Measurements from ENCODE around the gene ARL6. TPM values are rescaled to one million over a fixed set of nuclear protein-coding genes. Genes with fewer than 3 reads are reported as not detected.
A peak's percentile ranks its signal among the peaks of the same experiment; 100 is the strongest.
"Not testable (repeated sequence)": the region's sequence is repeated elsewhere in the genome, so short reads cannot be mapped to it uniquely, and the experiment has no call there.

ARL6 gene
- total RNA-seq, 2 experiments from 2014 or later: 3.7 to 4.1 TPM

DNA sequence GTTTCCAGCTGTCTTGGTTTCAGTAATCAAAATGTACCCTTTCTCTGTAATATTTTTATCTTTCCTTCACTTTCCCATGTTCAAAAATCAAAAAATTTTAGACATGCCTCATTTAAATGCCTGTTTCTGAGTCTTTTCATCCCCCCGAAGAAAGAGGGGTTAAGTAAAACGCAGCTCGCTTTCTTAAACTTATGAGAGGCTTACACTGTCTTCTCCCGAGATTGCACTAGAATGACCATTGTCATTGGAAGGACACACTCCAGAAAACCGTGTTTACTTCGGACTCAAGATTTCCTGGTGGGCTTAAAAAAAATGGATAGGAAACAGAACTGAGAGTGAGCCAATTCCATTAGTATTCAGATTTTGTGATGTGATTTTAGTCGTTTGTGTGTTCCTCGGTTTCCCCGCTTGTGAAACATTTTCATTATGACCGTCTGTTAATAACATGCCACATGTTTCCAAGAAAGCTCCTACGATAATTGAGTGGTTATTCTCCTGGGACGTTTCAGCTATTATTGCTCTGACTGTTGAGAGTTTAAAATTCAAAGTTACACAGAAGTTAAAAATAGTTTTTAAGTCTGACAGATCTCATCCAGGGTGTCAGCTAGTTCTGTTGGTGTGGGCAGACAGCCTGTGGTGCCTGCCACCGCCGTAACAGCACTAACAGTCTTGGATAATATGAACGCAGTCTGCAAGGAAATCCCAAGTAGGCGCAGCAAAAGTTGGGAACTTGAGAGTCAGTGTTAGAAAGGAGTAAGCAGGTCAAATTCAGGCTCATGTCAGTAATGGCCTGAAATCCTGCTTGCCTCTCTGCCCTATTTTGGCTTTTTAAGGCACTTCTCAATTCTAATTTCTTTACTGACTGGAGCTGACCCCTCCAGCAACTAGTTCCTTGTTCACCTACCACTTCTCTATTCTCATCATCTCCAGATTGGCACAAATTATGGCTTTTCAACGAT lies 58.8 kb downstream of the ARL6 start:
- Mint-ChIP-seq H3K36me3 (ENCODE audit: low read depth) (no peaks in the 10 kb centered on the region), H3K9me3 (no peaks in the 10 kb centered on the region), H3K27ac (peak overlapping the region; percentile 42), H3K27me3 (peaks cover 41% of the 10 kb centered on the region), H3K4me1 (peaks cover 21% of the 10 kb centered on the region), H3K4me3 (peak overlapping the region; percentile 90)
- ChIA-PET CTCF (interaction anchor here (0.6 to 1.6 kb wide), 4 partner anchors 9 to 200 kb away, joined by 3 read pairs; no protein-coding TSS in a partner anchor), POLR2A (interaction anchor here (0.7 kb wide), 1 partner anchor 14 kb away, joined by 3 read pairs; no protein-coding TSS in a partner anchor)
- DNase-seq: no peak

GRCh38 chr3:97825101-97825500 lies 60.5 kb downstream of the ARL6 start:
- H3K4me3 Mint-ChIP-seq: no peak overlapping the region
- H3K9me3 Mint-ChIP-seq: no peaks in the 10 kb centered on the region
- DNase-seq: no peak
- H3K4me1 Mint-ChIP-seq: peaks cover 21% of the 10 kb centered on the region
- H3K27ac Mint-ChIP-seq: no peak overlapping the region
- H3K36me3 Mint-ChIP-seq (ENCODE audit: low read depth): no peaks in the 10 kb centered on the region
- peaks cover 38% of the 10 kb centered on the region for H3K27me3 Mint-ChIP-seq
- POLR2A ChIA-PET: no interaction called here
- CTCF ChIA-PET: no interaction called here

- H3K4me1 Mint-ChIP-seq: peaks cover 7% of the 10 kb centered on the region
- no peak for DNase-seq
- peaks cover 2% of the 10 kb centered on the region for H3K36me3 Mint-ChIP-seq (ENCODE audit: low read depth)
- H3K27ac Mint-ChIP-seq: no peak overlapping the region
- ChIA-PET POLR2A (no interaction called here), CTCF (interaction anchor here (1.3 kb wide), 1 partner anchor 11 kb away, joined by 3 read pairs; no protein-coding TSS in a partner anchor)
- H3K9me3 Mint-ChIP-seq: peaks cover 3% of the 10 kb centered on the region
- H3K27me3 Mint-ChIP-seq: peaks cover 29% of the 10 kb centered on the region
- H3K4me3 Mint-ChIP-seq: no peak overlapping the region
These were observed 63.3 kb downstream of the ARL6 start for GRCh38 chr3:97827741-97828471.

GRCh38 chr3:97829198-97829597 lies 64.6 kb downstream of the ARL6 start:
- DNase-seq: no peak
- peaks cover 2% of the 10 kb centered on the region for H3K36me3 Mint-ChIP-seq (ENCODE audit: low read depth)
- ChIA-PET CTCF (interaction anchor here (0.6 kb wide), 2 partner anchors 443 to 965 kb away, joined by 3 to 4 read pairs; no protein-coding TSS in a partner anchor), POLR2A (no interaction called here)
- H3K4me1 Mint-ChIP-seq: no peaks in the 10 kb centered on the region
- H3K27me3 Mint-ChIP-seq: peaks cover 17% of the 10 kb centered on the region
- H3K9me3 Mint-ChIP-seq: peaks cover 3% of the 10 kb centered on the region
- H3K4me3 Mint-ChIP-seq: no peak overlapping the region
- H3K27ac Mint-ChIP-seq: peak overlapping the region; percentile 51

GRCh38 chr3:97830638-97831037 lies 66.1 kb downstream of the ARL6 start:
- no peak for DNase-seq
- Mint-ChIP-seq H3K9me3 (peaks cover 3% of the 10 kb centered on the region), H3K4me3 (no peak overlapping the region), H3K27ac (no peak overlapping the region), H3K4me1 (no peaks in the 10 kb centered on the region), H3K27me3 (peaks cover 8% of the 10 kb centered on the region), H3K36me3 (ENCODE audit: low read depth) (peaks cover 2% of the 10 kb centered on the region)
- ChIA-PET POLR2A (no interaction called here), CTCF (no interaction called here)

- DNase-seq: no peak
- ChIA-PET POLR2A (interaction anchor here (0.7 kb wide), 1 partner anchor 1652 kb away, joined by 8 read pairs; no protein-coding TSS in a partner anchor), CTCF (interaction anchor here (1.1 kb wide), 1 partner anchor 200 kb away, joined by 3 read pairs; no protein-coding TSS in a partner anchor)
- H3K4me3 Mint-ChIP-seq: no peak overlapping the region
- H3K9me3 Mint-ChIP-seq: peaks cover 3% of the 10 kb centered on the region
- H3K4me1 Mint-ChIP-seq: no peaks in the 10 kb centered on the region
- no peak overlapping the region for H3K27ac Mint-ChIP-seq
- peaks cover 2% of the 10 kb centered on the region for H3K36me3 Mint-ChIP-seq (ENCODE audit: low read depth)
- peaks cover 6% of the 10 kb centered on the region for H3K27me3 Mint-ChIP-seq
These were observed 66.6 kb downstream of the ARL6 start for GRCh38 chr3:97831140-97831539.

DNA sequence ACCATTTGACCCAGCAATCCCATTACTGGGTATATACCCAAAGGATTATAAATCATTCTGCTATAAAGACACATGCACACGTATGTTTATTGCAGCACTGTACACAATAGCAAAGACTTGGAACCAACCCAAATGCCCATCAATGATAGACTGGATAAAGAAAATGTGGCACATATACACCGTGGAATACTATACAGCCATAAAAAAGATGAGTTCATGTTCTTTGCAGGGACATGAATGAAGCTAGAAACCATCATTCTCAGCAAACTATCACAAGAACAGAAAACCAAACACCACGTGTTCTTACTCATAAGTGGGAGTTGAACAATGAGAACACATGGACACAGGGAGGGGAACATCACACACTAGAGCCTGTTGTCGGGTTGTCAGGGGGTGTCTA lies 68.6 kb downstream of the ARL6 start:
- H3K4me1 Mint-ChIP-seq; DNase-seq; H3K36me3 Mint-ChIP-seq (ENCODE audit: low read depth); POLR2A ChIA-PET; H3K4me3 Mint-ChIP-seq; H3K27me3 Mint-ChIP-seq; H3K9me3 Mint-ChIP-seq; H3K27ac Mint-ChIP-seq: not testable (repeated sequence)
- CTCF ChIA-PET: interaction anchor here (1.6 kb wide), 1 partner anchor 11 kb away, joined by 3 read pairs; no protein-coding TSS in a partner anchor

- H3K27ac Mint-ChIP-seq: no peak overlapping the region
- no peaks in the 10 kb centered on the region for H3K4me1 Mint-ChIP-seq
- POLR2A ChIA-PET: no interaction called here
- DNase-seq: no peak
- H3K27me3 Mint-ChIP-seq: no peaks in the 10 kb centered on the region
- no peak overlapping the region for H3K4me3 Mint-ChIP-seq
- CTCF ChIA-PET: no interaction called here
- H3K36me3 Mint-ChIP-seq (ENCODE audit: low read depth): peaks cover 2% of the 10 kb centered on the region
- peaks cover 3% of the 10 kb centered on the region for H3K9me3 Mint-ChIP-seq
These were observed 71.2 kb downstream of the ARL6 start for GRCh38 chr3:97835761-97836160.

DNA sequence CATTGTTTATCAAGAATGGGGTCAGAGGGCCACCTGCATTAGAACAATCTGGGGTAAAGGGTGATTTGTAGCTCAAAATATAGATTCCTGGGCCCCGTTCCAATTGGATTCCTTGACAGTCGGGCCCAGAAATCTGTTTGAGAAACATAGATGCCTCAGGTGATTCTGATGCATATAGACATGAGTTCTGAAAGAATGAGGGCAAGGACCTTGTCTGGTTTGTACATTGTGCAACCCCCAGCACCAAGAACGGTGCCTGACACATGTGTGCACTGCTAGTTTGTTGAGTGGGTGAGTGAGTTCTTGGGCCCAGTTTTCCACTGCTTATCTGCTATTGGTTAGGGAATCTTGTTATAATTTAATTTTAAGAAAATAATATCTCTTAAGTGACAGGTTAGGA lies 73.8 kb downstream of the ARL6 start:
- no peak overlapping the region for H3K27ac Mint-ChIP-seq

DNA sequence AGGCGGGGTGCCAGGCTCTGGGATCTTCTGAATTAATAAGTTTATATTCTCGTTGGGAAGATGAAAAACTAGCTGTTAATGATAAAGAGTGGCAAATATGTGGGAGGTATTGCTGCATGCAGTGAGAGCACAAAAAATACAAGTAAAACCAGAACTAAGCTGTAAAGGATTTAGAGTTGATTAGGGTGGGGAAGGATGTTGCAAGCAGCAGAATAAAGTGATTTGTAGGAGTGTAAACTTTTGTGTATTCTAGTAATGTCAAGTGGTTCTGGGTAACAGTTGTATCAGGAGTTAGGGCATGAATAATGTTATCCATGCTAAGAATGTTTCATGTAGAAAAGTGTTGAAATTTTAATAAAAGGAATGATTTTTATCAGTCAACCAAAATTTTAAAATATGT lies 75.4 kb downstream of the ARL6 start:
- CTCF ChIA-PET: interaction anchor here (0.6 kb wide), 1 partner anchor 46 kb away, joined by 6 read pairs; no protein-coding TSS in a partner anchor

More for the DNA sequence above, 73.8 kb downstream of the ARL6 start:
- no peak for DNase-seq
- Mint-ChIP-seq H3K36me3 (ENCODE audit: low read depth) (no peaks in the 10 kb centered on the region), H3K4me1 (no peaks in the 10 kb centered on the region), H3K27me3 (no peaks in the 10 kb centered on the region), H3K9me3 (no peaks in the 10 kb centered on the region), H3K4me3 (no peak overlapping the region)
- POLR2A ChIA-PET: no interaction called here
- CTCF ChIA-PET: interaction anchor here (0.6 to 1.5 kb wide), 4 partner anchors 11 to 846 kb away, joined by 3 to 4 read pairs (median 3); no protein-coding TSS in a partner anchor

GRCh38 chr3:97841304-97841703 lies 76.7 kb downstream of the ARL6 start:
- POLR2A ChIA-PET: no interaction called here
- CTCF ChIA-PET: interaction anchor here (0.7 to 0.8 kb wide), 2 partner anchors 73 to 139 kb away, joined by 3 read pairs; no protein-coding TSS in a partner anchor
- H3K27ac Mint-ChIP-seq: no peak overlapping the region

More for the DNA sequence above, 75.4 kb downstream of the ARL6 start:
- POLR2A ChIA-PET: no interaction called here
- no peak overlapping the region for H3K4me3 Mint-ChIP-seq
- DNase-seq: no peak
- no peaks in the 10 kb centered on the region for H3K4me1 Mint-ChIP-seq
- no peaks in the 10 kb centered on the region for H3K36me3 Mint-ChIP-seq (ENCODE audit: low read depth)
- no peaks in the 10 kb centered on the region for H3K27me3 Mint-ChIP-seq
- H3K9me3 Mint-ChIP-seq: no peaks in the 10 kb centered on the region
- H3K27ac Mint-ChIP-seq: no peak overlapping the region

DNA sequence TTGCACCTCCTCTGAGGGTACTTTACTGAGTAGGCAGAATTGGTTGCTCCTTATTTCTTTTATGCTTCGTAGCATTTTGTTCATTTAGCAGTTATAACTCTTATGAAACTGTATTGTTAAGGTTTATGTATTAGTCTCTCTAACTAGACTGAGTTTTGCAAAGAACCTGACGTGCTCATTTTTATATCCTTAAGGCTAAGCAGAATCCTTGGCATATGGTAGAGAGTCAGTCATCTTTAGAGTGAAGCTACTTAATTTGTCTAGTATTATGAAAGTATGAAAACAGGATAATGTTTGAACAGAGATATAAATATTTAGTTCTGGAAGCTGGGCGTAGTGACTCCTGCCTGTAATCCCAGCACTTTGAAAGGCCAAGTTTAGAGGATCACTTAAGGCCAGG lies 77.4 kb downstream of the ARL6 start:
- no peaks in the 10 kb centered on the region for H3K4me1 Mint-ChIP-seq
- no peak for DNase-seq
- H3K27me3 Mint-ChIP-seq: no peaks in the 10 kb centered on the region
- H3K36me3 Mint-ChIP-seq (ENCODE audit: low read depth): no peaks in the 10 kb centered on the region
- no peaks in the 10 kb centered on the region for H3K9me3 Mint-ChIP-seq
- H3K4me3 Mint-ChIP-seq: no peak overlapping the region
- ChIA-PET POLR2A (no interaction called here), CTCF (interaction anchor here (0.7 kb wide), 1 partner anchor 188 kb away, joined by 3 read pairs; no protein-coding TSS in a partner anchor)
- no peak overlapping the region for H3K27ac Mint-ChIP-seq

More at GRCh38 chr3:97841304-97841703, 76.7 kb downstream of the ARL6 start:
- H3K4me1 Mint-ChIP-seq: no peaks in the 10 kb centered on the region
- no peaks in the 10 kb centered on the region for H3K9me3 Mint-ChIP-seq
- no peaks in the 10 kb centered on the region for H3K27me3 Mint-ChIP-seq
- no peak overlapping the region for H3K4me3 Mint-ChIP-seq
- no peaks in the 10 kb centered on the region for H3K36me3 Mint-ChIP-seq (ENCODE audit: low read depth)
- DNase-seq: no peak

- H3K4me1 Mint-ChIP-seq: no peaks in the 10 kb centered on the region
- ChIA-PET POLR2A (no interaction called here), CTCF (no interaction called here)
- DNase-seq: no peak
- peaks cover 2% of the 10 kb centered on the region for H3K27me3 Mint-ChIP-seq
- no peak overlapping the region for H3K27ac Mint-ChIP-seq
- peaks cover 2% of the 10 kb centered on the region for H3K9me3 Mint-ChIP-seq
- H3K4me3 Mint-ChIP-seq: no peak overlapping the region
- H3K36me3 Mint-ChIP-seq (ENCODE audit: low read depth): peaks cover 2% of the 10 kb centered on the region
These were observed 84.2 kb downstream of the ARL6 start for GRCh38 chr3:97848779-97849178.
